Measurements from ENCODE around the gene CCIN.

The CCIN gene

DNA sequence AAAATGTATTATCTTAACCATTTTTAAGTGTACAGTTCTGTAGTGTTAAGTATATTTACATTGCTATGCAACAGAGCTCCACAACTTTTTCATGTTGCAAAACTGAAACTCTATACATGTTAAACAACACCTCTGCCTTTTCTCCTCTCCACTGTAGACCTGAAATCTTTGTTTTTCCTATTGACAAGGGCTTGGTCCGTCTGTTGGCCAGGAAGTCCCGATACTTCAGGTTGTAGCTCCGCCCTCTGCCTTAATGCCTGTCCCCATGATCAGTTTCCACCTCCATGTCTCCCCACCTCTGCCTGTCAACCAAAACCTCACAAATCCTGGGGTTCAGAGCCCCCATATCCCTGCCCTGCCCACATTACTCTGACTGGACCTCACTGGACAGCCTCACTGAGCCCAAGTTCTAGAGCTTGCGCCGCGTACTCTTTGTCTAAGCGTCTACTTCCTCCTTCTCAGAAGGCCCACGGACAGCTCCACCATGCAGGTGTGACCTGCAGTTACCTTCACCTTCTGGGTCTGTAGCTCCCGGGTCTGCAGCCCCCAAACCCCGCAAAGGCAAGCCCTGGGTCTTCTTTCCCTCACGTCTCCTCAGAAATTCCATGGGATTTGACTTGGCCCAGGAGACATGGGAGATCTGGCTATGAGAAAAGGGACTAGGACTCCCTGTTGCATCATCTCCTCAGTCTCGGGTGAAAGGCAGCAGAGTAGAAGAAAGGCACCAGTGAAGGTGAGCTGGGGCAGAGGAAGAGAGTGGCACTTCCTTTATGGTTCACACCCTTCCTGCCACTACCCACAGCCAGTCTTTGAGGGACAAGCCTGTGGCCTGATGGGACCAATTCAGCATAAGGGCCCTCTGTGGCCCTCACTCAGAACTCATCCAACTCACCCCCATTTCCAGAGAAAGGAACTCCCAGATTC is 24.6 kb upstream of the CCIN start:
- ChIA-PET POLR2A (interaction anchor here (1.1 kb wide), 1 partner anchor 46 kb away, joined by 3 read pairs; the partner anchor contains the start of gene CLTA), CTCF (interaction anchor here (1.0 to 3.8 kb wide), 9 partner anchors 8 to 121 kb away, joined by 3 to 27 read pairs (median 3); partner anchors contain the start of gene GLIPR2)
- TF ChIP-seq CTCF (IDR thresholded peaks at IDR 0.05; ENCODE audit: control extremely low read depth, extremely low read depth, low read depth, missing control alignments): no peak
- no peak for DNase-seq (ENCODE audit: extremely low spot score)

DNA sequence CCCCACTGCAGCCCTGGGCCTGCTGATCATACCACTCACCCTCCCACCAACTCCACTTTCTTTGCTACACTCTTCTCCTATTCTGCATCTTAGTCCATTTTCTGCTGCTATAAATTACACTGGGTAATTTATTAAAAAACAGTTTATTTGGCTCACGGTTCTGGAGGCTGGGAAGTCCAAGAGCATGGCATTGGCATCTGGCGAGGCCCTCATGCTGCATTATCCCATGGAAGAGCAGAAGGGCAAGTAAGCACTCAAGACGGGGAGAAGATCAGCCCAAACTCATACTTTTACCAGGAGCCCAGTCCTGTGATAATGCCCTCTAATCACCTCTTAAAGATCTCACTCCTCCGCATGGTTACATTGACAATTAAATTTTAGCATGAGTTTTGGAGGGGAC is 23.2 kb upstream of the CCIN start:
- DNase-seq (ENCODE audit: extremely low spot score): no peak
- ChIA-PET POLR2A (no interaction called here), CTCF (no interaction called here)
- TF ChIP-seq CTCF (IDR thresholded peaks at IDR 0.05; ENCODE audit: control extremely low read depth, extremely low read depth, low read depth, missing control alignments): no peak

DNA sequence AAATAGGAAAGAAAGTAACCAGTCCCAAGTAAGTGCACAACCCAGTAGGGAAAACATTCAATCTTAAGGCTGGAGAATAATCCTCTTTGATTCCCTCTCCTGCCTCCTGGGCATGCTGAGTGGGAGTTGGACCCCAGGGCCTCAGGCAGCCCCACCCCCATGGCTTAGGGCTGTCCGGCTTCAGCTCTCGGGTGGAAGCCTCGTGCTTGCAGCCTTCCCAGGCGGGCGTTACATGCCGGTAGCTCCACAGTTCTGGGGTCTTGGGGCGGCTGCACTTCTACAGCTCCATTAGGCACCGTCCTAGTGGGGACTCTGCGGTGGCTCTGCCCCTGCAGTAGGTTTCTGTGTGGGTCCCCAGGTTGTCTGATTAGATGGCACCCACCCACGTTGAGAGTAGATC is 22.5 kb upstream of the CCIN start:
- ChIA-PET CTCF (interaction anchor here (1.9 kb wide), 1 partner anchor 10 kb away, joined by 7 read pairs; the partner anchor contains the start of gene GLIPR2), POLR2A (no interaction called here)
- no peak for TF ChIP-seq CTCF (IDR thresholded peaks at IDR 0.05; ENCODE audit: control extremely low read depth, extremely low read depth, low read depth, missing control alignments)
- no peak for DNase-seq (ENCODE audit: extremely low spot score)

- ChIA-PET CTCF (interaction anchor here (0.8 to 5.8 kb wide), 6 partner anchors 11 to 167 kb away, joined by 3 to 39 read pairs (median 5); partner anchors contain the start of genes CLTA and GLIPR2), POLR2A (no interaction called here)
- no peak for DNase-seq (ENCODE audit: extremely low spot score)
- TF ChIP-seq CTCF (IDR thresholded peaks at IDR 0.05; ENCODE audit: control extremely low read depth, extremely low read depth, low read depth, missing control alignments): no peak
Observed at GRCh38 chr9:36147441-36148175, 21.6 kb upstream of the CCIN start.

DNA sequence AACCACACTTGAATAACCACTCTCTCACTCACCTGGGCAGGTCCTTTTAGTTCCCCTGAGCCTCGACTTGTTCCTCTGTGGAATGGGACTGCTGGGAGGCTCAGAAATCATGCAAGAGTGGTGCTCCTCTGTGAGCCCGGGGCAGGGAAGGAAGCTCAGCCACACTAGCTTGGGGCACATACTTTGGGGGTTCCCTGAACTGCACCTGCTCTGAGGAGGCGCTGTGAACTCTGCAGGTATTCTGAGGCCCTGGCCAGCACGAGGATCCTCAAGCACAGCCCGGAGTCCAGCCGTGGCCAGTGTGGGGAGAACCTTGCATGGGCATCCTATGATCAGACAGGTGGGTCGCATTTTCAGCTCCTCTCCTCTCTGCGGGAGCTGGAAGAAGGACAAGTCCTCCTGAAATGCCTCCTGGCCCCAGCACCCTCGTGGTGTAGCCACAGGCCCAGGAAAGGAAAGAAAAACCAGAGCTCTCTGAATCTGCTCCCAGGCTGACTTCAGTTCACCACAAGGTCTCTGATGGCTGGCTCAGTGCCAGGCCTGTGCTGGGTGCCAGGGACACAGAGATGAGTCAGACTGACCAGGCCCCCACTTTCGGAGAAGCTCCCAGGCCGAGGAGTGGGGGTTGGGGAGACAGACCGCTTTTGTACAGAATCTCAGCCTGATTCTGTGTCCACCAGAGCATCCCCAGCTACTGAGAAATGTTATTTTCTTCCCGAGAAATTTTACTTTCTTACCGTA is 20.7 kb upstream of the CCIN start:
- TF ChIP-seq CTCF (IDR thresholded peaks at IDR 0.05; ENCODE audit: control extremely low read depth, extremely low read depth, low read depth, missing control alignments): no peak
- DNase-seq (ENCODE audit: extremely low spot score): peak; percentile 58
- ChIA-PET CTCF (interaction anchor here (0.9 to 5.8 kb wide), 8 partner anchors 9 to 166 kb away, joined by 3 to 39 read pairs (median 5); partner anchors contain the start of gene GLIPR2), POLR2A (interaction anchor here (0.6 kb wide), 1 partner anchor 94 kb away, joined by 9 read pairs; no protein-coding TSS in a partner anchor)

GRCh38 chr9:36149197-36149596 is 20.0 kb upstream of the CCIN start:
- no peak for DNase-seq (ENCODE audit: extremely low spot score)
- POLR2A ChIA-PET: no interaction called here
- CTCF ChIA-PET: interaction anchor here (0.9 to 5.8 kb wide), 5 partner anchors 8 to 46 kb away, joined by 3 to 39 read pairs (median 7); no protein-coding TSS in a partner anchor
- TF ChIP-seq CTCF (IDR thresholded peaks at IDR 0.05; ENCODE audit: control extremely low read depth, extremely low read depth, low read depth, missing control alignments): no peak

All from GM10248 (cell line).